ENCODE data around the gene NDUFB10. TPM values are rescaled to one million over a fixed set of nuclear protein-coding genes. Genes with fewer than 3 reads are reported as not detected.
A peak's percentile ranks its signal among the peaks of the same experiment; 100 is the strongest.

The NDUFB10 gene
- 100 to 1,000 TPM; 204 to 212 (median 210) TPM for total RNA-seq
- long read RNA-seq, donor 1, transcript NDUFB10-201 (4 exons, 705 nt), result major isoform, 91 of 102 reads
- long read RNA-seq, donor 1, partial matches to known transcripts, result 7 of 102 reads
- long read RNA-seq, donor 1, other reads (novel, unspliced or antisense), result 2 of 102 reads
- long read RNA-seq, donor 2, transcript NDUFB10-201 (4 exons, 705 nt), result major isoform, 121 of 129 reads
- long read RNA-seq, donor 2, partial matches to known transcripts, result 3 of 129 reads
- long read RNA-seq, donor 2, other reads (novel, unspliced or antisense), result 1 of 129 reads

- peak; percentile 95 to 97 (median 95) for DNase-seq
- H3K4me1 ChIP-seq (ENCODE audit: low read depth), result peaks cover 22% of the 10 kb centered on the region
- peaks cover 2% of the 10 kb centered on the region for H3K36me3 ChIP-seq (ENCODE audit: low read depth)
- H3K9me3 ChIP-seq, result no peaks in the 10 kb centered on the region
- peak; percentile 95 for ATAC-seq
- H3K4me3 ChIP-seq, result peak within 1 kb of the TSS; percentile 94
- intact Hi-C loops (cut with DNase I, micrococcal nuclease), result no loop called here
- TF ChIP-seq, protein P1, sequence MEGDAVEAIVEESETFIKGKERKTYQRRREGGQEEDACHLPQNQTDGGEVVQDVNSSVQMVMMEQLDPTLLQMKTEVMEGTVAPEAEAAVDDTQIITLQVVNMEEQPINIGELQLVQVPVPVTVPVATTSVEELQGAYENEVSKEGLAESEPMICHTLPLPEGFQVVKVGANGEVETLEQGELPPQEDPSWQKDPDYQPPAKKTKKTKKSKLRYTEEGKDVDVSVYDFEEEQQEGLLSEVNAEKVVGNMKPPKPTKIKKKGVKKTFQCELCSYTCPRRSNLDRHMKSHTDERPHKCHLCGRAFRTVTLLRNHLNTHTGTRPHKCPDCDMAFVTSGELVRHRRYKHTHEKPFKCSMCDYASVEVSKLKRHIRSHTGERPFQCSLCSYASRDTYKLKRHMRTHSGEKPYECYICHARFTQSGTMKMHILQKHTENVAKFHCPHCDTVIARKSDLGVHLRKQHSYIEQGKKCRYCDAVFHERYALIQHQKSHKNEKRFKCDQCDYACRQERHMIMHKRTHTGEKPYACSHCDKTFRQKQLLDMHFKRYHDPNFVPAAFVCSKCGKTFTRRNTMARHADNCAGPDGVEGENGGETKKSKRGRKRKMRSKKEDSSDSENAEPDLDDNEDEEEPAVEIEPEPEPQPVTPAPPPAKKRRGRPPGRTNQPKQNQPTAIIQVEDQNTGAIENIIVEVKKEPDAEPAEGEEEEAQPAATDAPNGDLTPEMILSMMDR (IDR thresholded peaks at IDR 0.05), result peak; percentile 61
These were observed at the start of gene NDUFB10 for GRCh38 chr16:1959269-1960039. NDUFB10 (plus strand) TSS chr16:1959538; CDS start chr16:1959625, 87 bp downstream.

DNA sequence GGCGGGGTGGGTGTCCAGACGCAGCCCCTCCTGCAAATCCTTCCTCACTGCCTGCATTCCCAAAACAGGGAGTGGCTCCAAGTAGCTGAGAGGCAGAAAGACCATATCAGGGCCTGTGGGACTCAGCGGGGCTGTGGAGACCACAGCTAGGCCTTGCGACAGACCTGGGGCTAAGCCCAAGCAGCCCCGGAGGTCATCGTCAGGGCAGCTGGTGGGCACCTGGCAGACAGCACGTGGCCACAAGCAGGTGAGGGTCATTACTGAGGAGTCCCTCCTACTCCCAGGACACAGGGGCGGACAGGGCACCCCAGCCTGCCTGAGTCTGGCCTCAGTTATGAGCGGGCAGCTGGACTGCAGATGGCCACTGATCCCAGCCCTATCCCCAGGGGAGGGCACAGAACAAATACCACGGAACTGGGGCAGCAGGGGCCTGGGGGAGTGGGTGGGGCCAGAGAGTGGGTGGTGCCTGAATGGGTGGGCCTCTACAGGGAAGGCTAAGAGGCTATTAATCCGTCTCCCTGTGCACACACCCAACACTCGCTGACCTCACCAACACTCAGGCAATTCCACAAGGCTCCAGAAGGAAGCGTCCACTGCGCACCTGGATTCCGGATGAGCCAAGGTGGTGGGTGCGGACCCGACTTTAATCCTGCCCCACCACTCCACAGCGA, 49.6 kb upstream of the NDUFB10 start:
- Histone ChIP-seq H3K4me3 (no peak overlapping the region), H3K4me1 (ENCODE audit: low read depth) (peaks cover 22% of the 10 kb centered on the region), H3K9me3 (no peaks in the 10 kb centered on the region), H3K36me3 (ENCODE audit: low read depth) (no peaks in the 10 kb centered on the region)
- intact Hi-C loops (cut with DNase I, micrococcal nuclease), result no loop called here
- DNase-seq (peak; percentile 74 to 84 (median 79)), ATAC-seq (peak; percentile 66)
- TF ChIP-seq, protein P1 (IDR thresholded peaks at IDR 0.05), result no peak

DNA sequence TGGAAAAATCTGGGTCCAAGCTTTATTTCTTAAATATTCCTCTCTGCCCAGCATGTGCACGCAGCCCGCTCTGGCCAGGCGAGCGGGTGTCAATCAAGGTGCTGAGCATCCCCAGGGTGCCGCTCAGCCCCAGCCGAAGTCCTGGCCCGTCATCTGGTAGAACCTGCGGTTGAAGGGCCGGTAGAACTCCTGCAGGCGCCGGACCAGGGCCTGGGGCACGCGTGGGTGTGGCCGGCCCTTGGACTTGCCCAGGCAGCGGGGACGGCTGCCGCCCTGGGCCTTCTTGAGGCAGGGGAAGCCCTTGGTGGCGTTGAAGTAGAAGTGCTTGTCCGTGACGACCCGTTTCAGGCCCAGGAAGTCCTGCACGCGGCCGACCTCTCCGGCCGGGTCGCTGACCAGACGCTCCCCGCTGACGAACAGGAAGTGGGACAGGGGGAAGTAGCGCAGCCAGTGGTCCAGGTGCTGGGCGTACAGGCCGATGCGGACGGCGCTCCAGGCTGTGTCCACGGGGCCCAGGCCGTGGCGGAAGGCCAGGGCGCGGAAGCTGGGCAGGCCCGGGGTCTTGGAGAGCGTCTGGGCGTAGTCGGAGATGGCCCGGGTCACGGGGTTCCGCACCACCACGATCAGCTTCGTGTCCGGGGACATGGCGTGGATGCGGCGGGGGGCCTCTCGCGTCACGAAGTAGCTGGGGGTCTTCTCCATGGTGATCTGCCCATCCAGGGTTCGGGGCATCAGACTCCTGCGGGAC, 47.7 kb upstream of the NDUFB10 start:
- H3K4me1 ChIP-seq (ENCODE audit: low read depth), result peaks cover 23% of the 10 kb centered on the region

GRCh38 chr16:1912215-1912543, 47.2 kb upstream of the NDUFB10 start:
- DNase-seq (no peak), ATAC-seq (no peak)
- Histone ChIP-seq H3K36me3 (ENCODE audit: low read depth) (no peaks in the 10 kb centered on the region), H3K4me1 (ENCODE audit: low read depth) (peaks cover 23% of the 10 kb centered on the region), H3K9me3 (no peaks in the 10 kb centered on the region), H3K4me3 (no peak overlapping the region)
- TF ChIP-seq, protein P1 (IDR thresholded peaks at IDR 0.05), result no peak
- intact Hi-C loops (cut with DNase I, micrococcal nuclease), result no loop called here

More for the DNA sequence above, 47.7 kb upstream of the NDUFB10 start:
- DNase-seq (no peak), ATAC-seq (no peak)
- Histone ChIP-seq H3K36me3 (ENCODE audit: low read depth) (no peaks in the 10 kb centered on the region), H3K4me3 (no peak overlapping the region), H3K9me3 (no peaks in the 10 kb centered on the region)
- TF ChIP-seq, protein P1 (IDR thresholded peaks at IDR 0.05), result no peak
- intact Hi-C loops (cut with DNase I, micrococcal nuclease), result no loop called here
